SKM-1 treated with dmso at 0.1 percent for 144 hours (cell line): ENCODE data around the gene ITPRID1.
"Not testable (repeated sequence)": the region's sequence is repeated elsewhere in the genome, so short reads cannot be mapped to it uniquely, and the experiment has no call there.

Source experiments
- DNase-seq: peaks from one replicate; lab custom pipeline; 2025; ENCODE audit not compliant: unreplicated experiment; lab: John Stamatoyannopoulos, UW

ITPRID1 gene

DNA sequence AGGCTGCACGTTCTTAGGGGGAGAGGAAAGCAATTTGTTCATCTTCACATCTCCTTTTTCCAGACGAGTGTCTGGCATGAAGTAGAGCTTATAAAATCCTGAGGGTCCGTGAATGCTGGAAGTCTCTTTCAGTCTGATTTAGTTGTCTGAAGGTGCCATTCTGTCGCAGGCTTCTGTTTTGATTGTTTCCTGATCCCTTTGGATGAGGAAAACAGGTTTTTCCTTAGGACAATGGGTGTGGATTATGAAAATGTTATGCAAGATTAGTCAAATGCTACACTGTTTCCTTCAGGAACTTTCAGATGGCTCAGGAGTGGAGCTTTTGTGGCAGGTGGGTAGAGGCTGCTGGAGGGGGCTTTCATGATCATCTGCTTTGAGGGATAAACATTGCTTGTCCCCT, at the start of gene ITPRID1:
TSS of gene ITPRID1 (plus strand) at position 301 of the 400 bp plus-strand sequence. CDS start 38,935 bp downstream, outside the sequence.
- DNase-seq = no peak

GRCh38 chr7:31464601-31465000, 49.3 kb upstream of the ITPRID1 start:
- no peak for DNase-seq

DNA sequence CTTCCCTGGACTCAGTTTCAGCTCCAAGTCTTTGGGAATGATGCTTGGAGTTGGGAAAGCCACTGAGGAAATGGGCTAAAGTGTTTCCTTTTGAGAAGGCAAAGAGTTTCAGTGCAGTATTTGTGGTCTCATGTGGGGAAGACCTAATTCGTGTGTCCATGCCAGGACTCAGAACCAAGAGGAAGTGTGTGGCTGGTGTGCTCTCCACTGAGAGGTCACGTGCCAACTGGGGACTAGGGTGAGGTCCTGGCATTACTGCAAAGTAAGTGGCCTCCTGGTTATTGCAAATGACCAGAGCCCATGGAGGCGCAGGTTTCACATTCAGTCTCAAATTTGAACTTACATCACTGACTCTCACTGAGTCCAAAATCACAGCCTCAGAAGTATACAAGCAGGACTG, 48.6 kb upstream of the ITPRID1 start:
- DNase-seq = no peak

- DNase-seq = no peak
These were observed 47.9 kb upstream of the ITPRID1 start for GRCh38 chr7:31466036-31466435.

GRCh38 chr7:31470883-31471282, 43.0 kb upstream of the ITPRID1 start:
- DNase-seq = not testable (repeated sequence)

GRCh38 chr7:31475368-31475767, 38.5 kb upstream of the ITPRID1 start:
- no peak for DNase-seq

DNA sequence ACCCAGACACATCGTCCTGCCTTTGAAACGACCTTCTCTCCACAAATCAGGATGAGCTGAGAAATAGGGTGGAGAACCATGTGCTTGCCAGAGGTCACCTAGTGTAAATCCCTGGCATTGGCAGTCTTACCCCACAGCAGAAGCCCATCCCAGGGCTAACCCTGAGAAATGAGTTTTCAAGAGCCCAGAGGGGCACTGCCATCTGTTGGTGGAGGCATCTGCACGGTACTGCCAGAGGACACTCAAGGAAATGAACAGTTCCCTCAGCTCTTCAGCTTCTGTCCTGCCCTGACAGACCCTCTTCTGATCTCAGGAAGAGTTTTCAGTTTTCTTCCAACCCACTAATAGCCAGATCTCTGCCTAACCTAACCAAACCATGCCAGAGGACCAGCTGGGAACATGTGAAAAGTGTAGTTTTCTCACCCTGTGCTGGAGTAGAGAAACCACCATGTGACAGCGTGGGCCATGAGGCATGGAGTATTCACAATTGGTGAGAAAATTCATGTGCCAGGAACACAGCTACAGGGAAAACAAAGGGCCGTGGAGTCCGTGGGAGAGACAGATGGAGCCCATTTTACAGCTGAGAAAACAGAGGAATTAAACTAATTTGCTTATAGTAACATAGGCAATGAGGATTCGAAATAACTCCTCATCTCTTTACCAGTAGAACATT, 37.7 kb upstream of the ITPRID1 start:
- no peak for DNase-seq

DNA sequence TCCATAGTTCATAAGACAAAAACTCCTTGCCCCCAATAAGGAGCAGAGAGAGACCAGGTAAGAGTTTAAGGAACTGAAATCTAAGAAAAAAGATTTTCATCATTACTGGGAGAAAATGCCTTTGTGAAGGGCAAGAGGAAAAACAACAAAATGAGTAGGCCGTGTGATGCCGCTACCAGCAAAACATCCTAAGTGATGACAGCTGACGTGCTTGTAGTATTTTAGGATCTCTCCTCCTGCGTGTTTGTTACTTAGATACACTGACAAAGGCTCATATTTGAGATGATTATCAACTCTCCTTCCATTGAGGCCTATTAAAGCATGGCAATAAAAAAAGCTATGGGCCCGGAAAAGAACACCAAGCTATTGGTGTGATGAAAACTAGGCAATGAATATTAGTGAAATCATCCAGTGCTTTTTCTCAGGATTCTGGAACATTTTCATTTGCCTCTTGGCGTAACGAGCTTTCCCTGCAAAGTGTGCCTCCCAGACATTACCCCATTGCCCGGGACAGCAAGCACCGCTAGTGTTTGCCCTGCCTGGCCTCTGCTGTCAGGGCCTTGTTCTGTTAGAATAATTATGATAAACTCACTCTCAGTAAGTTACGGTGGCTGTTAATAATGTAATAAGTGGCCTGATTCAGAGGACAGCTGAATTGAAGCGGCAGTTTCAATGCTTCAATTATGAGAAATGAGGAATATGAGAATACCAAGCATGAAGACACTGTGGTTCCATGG, 36.8 kb upstream of the ITPRID1 start:
- no peak for DNase-seq

GRCh38 chr7:31478018-31478417, 35.9 kb upstream of the ITPRID1 start:
- no peak for DNase-seq

- peak; percentile 12 for DNase-seq
These were observed 35.2 kb upstream of the ITPRID1 start for GRCh38 chr7:31478721-31479120.

DNA sequence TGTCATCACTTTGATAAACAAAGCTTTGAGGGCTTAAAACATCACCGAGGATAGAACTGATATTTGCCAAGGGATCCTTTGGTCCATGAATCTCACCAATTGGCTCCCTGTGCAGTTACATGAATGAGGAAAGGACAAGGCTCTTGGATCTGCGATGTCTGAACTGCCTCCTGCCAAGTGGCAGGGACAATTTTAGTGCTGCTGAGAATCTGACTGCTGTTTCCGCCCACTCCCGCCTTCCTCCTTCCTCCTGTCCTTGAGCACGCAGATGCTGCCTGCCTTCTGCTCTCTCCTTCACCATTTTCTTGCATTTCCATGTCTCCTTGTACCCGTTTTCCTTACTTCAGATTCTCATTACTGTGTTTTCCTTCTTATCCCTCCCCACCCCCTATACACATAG, 26.8 kb upstream of the ITPRID1 start:
- DNase-seq = no peak

DNA sequence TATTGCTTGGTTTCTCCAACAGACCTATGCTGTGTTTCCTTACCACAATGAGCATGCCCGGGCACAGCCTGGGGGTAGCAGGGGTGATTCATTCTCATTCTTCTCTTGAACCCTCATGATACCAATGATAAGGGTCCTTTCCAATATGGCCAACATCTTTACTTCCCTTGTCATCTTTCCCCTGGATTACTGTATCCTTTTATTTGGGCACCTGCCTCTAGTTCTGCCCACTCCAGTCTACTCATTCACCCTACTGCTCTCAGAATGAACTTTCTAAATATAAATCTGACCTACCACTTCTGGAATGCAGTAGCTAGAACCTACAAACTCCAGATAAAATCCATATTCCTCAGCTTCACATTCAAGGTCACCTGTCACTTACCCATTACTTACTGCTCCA, 26.4 kb upstream of the ITPRID1 start:
- DNase-seq = no peak

- peak; percentile 62 for DNase-seq
These were observed 25.2 kb upstream of the ITPRID1 start for GRCh38 chr7:31488562-31489203.

GRCh38 chr7:31490796-31491314, 23.0 kb upstream of the ITPRID1 start:
- DNase-seq = no peak

GRCh38 chr7:31492086-31492485, 21.8 kb upstream of the ITPRID1 start:
- no peak for DNase-seq

DNA sequence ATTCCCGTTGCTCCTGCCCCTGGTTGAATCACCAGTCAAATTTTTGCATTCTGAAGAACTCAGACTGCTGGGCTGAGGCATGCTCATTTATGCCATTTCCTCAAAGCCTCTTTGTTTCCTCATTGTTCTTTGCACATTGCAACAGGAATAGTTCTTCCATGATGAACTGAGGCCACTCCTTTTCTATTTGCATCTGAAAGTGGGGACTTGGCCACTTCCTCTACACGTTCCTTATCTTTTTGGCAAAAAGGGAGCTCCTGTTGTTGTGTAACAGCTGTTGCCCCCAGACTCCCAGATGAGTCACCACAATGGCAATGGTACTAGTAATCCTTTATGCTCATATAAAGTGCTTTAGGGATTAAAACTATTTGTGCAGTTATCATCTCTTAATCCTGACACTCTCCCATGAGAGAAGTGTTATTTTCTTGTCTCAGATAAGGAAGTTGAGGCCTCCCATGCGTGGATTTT, 20.1 kb upstream of the ITPRID1 start:
- DNase-seq = peak; percentile 59

- no peak for DNase-seq
These were observed 19.5 kb upstream of the ITPRID1 start for GRCh38 chr7:31494421-31494820.

GRCh38 chr7:31495653-31496052, 18.2 kb upstream of the ITPRID1 start:
- DNase-seq = no peak

DNA sequence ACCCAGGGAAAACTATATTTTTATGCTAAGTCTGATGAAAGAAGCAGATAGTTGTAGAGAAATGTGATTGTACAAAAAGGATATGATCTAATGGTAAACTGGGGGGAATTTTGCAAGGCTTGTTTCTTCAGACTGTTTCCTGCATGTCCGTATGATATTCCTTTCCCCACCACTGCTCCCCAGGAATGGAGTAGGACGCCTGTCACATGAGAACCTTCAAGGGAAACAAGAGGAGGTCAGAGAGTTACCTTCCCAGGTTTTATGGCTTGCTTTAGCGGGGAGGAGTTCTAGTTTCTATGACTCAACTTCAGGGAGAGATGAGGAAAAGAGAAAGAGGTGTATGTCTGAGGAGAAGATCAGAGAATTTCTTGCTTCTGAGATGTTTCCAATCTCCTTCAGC, 16.4 kb upstream of the ITPRID1 start:
- no peak for DNase-seq

DNA sequence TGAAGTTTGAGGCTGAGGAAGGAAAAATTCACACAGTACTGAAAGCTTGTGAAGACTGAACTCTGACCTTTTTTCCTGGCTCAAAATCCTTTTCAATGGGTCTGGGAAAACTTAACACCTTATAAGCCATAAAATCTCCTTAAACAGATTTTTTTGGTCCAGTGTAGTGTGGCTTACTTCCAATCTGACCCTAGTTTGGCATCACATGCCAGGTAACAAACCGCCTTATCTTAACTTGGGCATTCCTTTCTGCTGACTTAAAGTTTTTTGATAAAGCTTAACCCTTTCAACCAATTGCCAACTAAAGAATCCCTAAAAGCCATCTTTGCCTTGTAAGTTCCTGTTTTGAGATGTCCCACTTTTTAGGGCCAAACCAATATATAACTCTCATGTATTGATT, 13.2 kb upstream of the ITPRID1 start:
- no peak for DNase-seq

GRCh38 chr7:31508823-31509222, 5.1 kb upstream of the ITPRID1 start:
- DNase-seq = no peak

- no peak for DNase-seq
These were observed 1.7 kb upstream of the ITPRID1 start for GRCh38 chr7:31512166-31512565.
